Gastroesophageal sphincter (tissue), 3 donors: ENCODE measurements around the gene CSNK1A1L.

Source experiments
- EP300 ChIP-seq: sonication (generic); formaldehyde crosslinking; IDR thresholded peaks from one replicate; pipeline ENCODE4 v1.6.1; 2017; ENCODE audit warnings: antibody characterized with exemption, mild to moderate bottlenecking
- POLR2A ChIP-seq, 2 donors: fragments of 450-650 bp; IDR thresholded peaks; one replicate each; pipeline ENCODE4 v1.6.1; 2017; ENCODE audit warnings: antibody characterized with exemption in 2 of 2, mild to moderate bottlenecking in 2 of 2, moderate library complexity in 1 of 2
- POLR2AphosphoS5 ChIP-seq: sonication (generic); formaldehyde crosslinking; IDR thresholded peaks from one replicate; pipeline ENCODE4 v1.6.1; 2017; ENCODE audit warnings: antibody characterized with exemption
- TF ChIP-seq, protein P1 (sequence below), 4 experiments: fragments of 200-600 bp in 2 of 4; fragments of 450-650 bp in 2 of 4; sonication (generic) in 1 of 4; IDR thresholded peaks; one replicate each; pipeline ENCODE4 v1.5.1; 2017 to 2019; ENCODE audit warnings: antibody characterized with exemption in 4 of 4, mild to moderate bottlenecking in 2 of 4, moderate library complexity in 2 of 4

DNA sequence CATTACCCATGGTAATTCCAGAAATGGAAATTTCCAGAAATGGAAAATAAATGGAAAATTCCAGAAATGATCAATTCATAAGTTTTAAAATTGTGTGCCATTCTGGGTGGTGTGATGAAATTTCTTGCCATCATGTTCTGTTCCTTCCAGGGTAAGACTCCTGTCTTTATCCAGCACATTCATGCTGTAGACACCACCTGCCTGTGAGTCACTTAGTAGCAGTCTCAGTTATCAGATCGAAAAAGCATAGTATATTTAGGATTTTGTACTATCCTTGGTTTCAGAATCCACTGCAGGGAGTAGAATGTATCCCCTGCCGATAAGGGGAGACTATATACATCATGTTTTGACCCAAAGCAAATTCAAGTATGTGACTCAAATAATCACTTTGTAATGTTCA lies 26.7 kb upstream of the CSNK1A1L start:
- TF ChIP-seq, protein P1, sequence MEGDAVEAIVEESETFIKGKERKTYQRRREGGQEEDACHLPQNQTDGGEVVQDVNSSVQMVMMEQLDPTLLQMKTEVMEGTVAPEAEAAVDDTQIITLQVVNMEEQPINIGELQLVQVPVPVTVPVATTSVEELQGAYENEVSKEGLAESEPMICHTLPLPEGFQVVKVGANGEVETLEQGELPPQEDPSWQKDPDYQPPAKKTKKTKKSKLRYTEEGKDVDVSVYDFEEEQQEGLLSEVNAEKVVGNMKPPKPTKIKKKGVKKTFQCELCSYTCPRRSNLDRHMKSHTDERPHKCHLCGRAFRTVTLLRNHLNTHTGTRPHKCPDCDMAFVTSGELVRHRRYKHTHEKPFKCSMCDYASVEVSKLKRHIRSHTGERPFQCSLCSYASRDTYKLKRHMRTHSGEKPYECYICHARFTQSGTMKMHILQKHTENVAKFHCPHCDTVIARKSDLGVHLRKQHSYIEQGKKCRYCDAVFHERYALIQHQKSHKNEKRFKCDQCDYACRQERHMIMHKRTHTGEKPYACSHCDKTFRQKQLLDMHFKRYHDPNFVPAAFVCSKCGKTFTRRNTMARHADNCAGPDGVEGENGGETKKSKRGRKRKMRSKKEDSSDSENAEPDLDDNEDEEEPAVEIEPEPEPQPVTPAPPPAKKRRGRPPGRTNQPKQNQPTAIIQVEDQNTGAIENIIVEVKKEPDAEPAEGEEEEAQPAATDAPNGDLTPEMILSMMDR (IDR thresholded peaks at IDR 0.05) = no peak
- TF ChIP-seq POLR2A (IDR thresholded peaks at IDR 0.05) = no peak
- no peak for TF ChIP-seq EP300
- TF ChIP-seq POLR2AphosphoS5 = no peak
